HCT116 (cell line): Measurements from ENCODE around the gene XYLT1.

Source experiments
- CEBPB ChIP-seq: IDR thresholded peaks from 2 replicates; pipeline ENCODE4 v1.6.1; 2012; ENCODE audit warnings: low read depth
- EZH2 ChIP-seq: fragments of 200-600 bp; sonication (generic); IDR thresholded peaks from 2 replicates; pipeline ENCODE4 v1.6.1; 2017; ENCODE audit warnings: antibody characterized with exemption, mixed run types
- MAX ChIP-seq: IDR thresholded peaks from 2 replicates; pipeline ENCODE4 v1.6.1; 2012
- POLR2A ChIP-seq: IDR thresholded peaks from 2 replicates; pipeline ENCODE4 v1.7.0; 2011; ENCODE audit warnings: borderline replicate concordance; ENCODE audit not compliant: insufficient read depth, insufficient read length; ENCODE audit errors: extremely low read depth
- SRF ChIP-seq: IDR thresholded peaks from 2 replicates; pipeline ENCODE4 v1.6.1; 2012; ENCODE audit warnings: low read depth
- YY1 ChIP-seq: IDR thresholded peaks from 2 replicates; pipeline ENCODE4 v1.6.1; 2011; ENCODE audit warnings: low read length, low read depth, moderate library complexity, mild to moderate bottlenecking; ENCODE audit not compliant: insufficient replicate concordance; ENCODE audit errors: extremely low read depth
- TF ChIP-seq, protein P1 (sequence below), 3 experiments: fragments of 200-600 bp in 1 of 3; sonication (generic) in 1 of 3; IDR thresholded peaks in 2 of 3; conservative IDR thresholded peaks in 1 of 3; 2 replicates each; pipeline ENCODE4 v1.5.1; 2012 to 2017; ENCODE audit warnings: low read depth in 2 of 3, low read length in 2 of 3, antibody characterized with exemption in 1 of 3, borderline replicate concordance in 1 of 3, control low read depth in 1 of 3, mild to moderate bottlenecking in 1 of 3, mixed read lengths in 1 of 3, mixed run types in 1 of 3, moderate library complexity in 1 of 3; ENCODE audit not compliant: insufficient read depth in 1 of 3
- TF ChIP-seq, protein P2 (sequence below): IDR thresholded peaks from 2 replicates; pipeline ENCODE4 v1.6.1; 2012; ENCODE audit warnings: low read depth

- TF ChIP-seq, protein P1, sequence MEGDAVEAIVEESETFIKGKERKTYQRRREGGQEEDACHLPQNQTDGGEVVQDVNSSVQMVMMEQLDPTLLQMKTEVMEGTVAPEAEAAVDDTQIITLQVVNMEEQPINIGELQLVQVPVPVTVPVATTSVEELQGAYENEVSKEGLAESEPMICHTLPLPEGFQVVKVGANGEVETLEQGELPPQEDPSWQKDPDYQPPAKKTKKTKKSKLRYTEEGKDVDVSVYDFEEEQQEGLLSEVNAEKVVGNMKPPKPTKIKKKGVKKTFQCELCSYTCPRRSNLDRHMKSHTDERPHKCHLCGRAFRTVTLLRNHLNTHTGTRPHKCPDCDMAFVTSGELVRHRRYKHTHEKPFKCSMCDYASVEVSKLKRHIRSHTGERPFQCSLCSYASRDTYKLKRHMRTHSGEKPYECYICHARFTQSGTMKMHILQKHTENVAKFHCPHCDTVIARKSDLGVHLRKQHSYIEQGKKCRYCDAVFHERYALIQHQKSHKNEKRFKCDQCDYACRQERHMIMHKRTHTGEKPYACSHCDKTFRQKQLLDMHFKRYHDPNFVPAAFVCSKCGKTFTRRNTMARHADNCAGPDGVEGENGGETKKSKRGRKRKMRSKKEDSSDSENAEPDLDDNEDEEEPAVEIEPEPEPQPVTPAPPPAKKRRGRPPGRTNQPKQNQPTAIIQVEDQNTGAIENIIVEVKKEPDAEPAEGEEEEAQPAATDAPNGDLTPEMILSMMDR (IDR thresholded peaks at IDR 0.05 in 2 of 3, conservative IDR thresholded peaks at IDR 0.05 in 1 of 3; ENCODE audit: borderline replicate concordance in 1 of 3, insufficient read depth in 1 of 3, low read depth in 2 of 3, low read length in 2 of 3), result no peak
- no peak for TF ChIP-seq POLR2A
- TF ChIP-seq SRF, result no peak
- TF ChIP-seq EZH2, result no peak
- TF ChIP-seq CEBPB, result no peak
- TF ChIP-seq, protein P2, sequence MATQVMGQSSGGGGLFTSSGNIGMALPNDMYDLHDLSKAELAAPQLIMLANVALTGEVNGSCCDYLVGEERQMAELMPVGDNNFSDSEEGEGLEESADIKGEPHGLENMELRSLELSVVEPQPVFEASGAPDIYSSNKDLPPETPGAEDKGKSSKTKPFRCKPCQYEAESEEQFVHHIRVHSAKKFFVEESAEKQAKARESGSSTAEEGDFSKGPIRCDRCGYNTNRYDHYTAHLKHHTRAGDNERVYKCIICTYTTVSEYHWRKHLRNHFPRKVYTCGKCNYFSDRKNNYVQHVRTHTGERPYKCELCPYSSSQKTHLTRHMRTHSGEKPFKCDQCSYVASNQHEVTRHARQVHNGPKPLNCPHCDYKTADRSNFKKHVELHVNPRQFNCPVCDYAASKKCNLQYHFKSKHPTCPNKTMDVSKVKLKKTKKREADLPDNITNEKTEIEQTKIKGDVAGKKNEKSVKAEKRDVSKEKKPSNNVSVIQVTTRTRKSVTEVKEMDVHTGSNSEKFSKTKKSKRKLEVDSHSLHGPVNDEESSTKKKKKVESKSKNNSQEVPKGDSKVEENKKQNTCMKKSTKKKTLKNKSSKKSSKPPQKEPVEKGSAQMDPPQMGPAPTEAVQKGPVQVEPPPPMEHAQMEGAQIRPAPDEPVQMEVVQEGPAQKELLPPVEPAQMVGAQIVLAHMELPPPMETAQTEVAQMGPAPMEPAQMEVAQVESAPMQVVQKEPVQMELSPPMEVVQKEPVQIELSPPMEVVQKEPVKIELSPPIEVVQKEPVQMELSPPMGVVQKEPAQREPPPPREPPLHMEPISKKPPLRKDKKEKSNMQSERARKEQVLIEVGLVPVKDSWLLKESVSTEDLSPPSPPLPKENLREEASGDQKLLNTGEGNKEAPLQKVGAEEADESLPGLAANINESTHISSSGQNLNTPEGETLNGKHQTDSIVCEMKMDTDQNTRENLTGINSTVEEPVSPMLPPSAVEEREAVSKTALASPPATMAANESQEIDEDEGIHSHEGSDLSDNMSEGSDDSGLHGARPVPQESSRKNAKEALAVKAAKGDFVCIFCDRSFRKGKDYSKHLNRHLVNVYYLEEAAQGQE, result no peak
- TF ChIP-seq MAX, result no peak
- TF ChIP-seq YY1, result no peak
Measured at GRCh38 chr16:17159617-17160016, 311.1 kb downstream of the XYLT1 start.
